GM21529 (cell line): ENCODE results near the gene MYH11.
"Not testable (repeated sequence)": the region's sequence is repeated elsewhere in the genome, so short reads cannot be mapped to it uniquely, and the experiment has no call there.

Experiments used
- ATAC-seq: cut with Tn5 transposase; IDR thresholded peaks from one replicate; pipeline ENCODE4 v1.9.1; 2021; ENCODE audit not compliant: unreplicated experiment

Gene MYH11

DNA sequence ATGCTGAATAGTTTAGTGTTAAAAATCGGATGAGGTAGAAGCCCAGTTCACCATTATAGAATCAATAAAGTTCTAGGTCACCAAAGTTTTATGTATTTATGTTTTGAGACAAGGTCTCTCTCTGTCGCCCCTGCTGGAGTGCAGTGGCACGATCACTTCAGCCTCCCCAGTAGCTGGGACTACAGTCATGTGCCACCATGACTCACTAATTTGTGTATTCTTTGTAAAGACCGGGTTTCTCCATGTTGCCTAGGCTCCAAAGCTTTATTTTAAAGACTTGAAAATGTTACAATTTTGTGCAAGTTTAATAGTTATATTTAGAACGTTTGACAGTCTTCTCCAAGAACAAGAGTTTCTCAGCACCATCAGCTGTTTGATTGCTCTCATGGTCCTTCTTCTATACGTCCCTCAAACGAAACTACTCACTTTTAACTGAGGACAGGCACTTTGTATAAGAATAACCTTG lies 174.7 kb downstream of the MYH11 start:
- ATAC-seq = no peak

DNA sequence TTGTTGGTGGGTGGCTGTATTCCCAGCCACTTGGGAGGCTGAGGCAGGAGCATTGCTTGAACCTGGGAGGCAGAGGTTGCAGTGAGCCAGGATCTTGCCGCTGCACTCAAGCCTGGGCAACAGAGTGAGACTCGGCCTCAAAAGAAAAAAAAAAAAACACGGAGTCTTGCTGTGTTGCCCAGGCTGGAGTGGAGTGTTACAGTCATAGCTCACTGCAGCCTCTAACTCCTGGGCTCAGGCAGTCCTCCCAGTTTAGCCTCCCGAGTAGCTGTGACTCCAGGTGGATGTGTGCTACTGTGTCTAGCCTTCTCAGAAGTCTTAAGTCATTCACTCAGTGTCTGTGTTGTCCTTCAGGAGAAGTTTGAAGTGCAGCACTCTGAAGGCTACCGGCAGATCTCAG lies 179.4 kb downstream of the MYH11 start:
- ATAC-seq = no peak

DNA sequence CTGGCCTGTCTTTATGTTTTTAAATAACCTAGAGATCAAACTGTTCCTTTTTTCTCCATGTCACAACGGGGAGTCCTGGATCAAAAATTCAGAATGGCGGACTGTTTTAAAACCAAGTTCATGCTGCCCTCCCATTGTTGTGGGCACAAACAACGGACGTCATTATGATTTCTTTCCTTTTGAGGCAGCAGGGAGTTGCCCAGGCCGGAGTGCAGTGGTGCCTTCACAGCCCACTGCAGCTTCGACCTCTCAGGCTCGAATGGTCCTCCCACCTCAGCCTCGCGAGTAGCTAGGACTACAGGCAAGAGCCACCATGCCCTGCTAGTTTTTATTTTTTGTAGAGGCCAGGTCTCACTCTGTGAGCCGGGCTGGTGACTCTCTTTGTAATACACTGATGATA lies 180.3 kb downstream of the MYH11 start:
- no peak for ATAC-seq

DNA sequence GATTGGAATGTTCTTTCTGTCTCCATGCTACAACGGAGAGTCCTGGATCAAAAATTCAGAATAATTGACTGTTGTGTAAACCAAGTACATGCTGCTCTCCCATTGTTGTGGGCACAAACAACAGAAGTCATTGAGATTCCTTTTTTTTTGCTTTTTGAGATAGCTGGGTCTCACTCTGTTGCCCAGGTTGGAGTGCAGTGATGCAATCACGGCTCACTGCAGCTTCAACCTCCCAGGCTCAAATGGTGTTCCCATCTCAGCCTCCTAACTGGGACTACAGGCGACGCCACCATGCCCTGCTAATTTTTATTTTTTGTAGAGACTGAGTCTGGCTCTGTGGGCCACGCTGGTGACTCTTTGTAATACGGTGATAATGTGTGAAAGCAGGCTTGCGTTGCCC lies 182.3 kb downstream of the MYH11 start:
- ATAC-seq = no peak

DNA sequence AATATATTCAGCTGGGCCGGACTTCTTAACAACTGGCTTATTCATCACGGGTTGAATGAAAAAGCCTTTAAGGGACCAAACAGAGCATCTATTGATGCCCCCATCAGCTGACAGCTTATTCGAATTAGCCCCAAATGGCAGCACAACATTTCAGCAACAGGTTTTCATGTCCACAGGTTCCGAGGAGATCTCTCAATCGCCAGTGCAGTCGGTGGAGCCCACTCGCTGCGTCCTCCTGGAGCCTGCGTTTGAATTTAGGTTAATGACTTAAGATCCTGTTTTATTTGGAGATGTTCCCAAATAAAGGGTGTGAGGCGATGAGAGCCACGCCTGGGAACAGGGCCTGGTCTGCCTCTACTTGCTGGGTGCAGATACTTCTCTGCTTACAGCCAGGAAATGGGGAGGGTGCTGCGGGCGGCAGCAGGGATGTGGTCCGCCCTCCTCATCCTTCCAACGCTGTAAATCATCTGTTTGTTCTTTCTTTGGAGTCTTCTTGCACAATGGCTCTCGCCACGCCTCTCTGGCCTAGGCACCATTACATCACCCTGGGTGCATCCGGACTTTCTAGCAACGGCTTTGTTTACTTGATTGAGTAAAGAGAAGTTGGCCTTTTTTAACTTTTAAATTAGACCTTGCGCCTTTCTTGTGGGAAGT lies 184.2 kb downstream of the MYH11 start:
- no peak for ATAC-seq

DNA sequence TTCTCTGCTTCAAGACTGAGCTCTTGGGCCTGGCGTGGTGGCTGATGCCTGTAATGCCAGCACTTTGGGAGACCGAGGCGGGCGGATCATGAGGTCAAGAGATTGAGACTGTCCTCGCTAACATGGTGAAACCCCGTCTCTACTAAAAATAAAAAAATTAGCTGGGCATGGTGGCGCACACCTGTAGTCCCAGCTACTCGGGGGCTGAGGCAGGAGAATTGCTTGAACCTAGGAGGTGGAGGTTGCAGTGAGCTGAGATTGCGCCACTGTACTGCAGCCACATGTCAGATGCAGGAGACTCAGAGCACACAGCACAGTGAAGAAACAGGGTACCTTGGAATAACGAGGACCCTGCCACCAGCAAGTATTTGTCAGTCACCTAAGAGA lies 184.7 kb downstream of the MYH11 start:
- not testable (repeated sequence) for ATAC-seq

DNA sequence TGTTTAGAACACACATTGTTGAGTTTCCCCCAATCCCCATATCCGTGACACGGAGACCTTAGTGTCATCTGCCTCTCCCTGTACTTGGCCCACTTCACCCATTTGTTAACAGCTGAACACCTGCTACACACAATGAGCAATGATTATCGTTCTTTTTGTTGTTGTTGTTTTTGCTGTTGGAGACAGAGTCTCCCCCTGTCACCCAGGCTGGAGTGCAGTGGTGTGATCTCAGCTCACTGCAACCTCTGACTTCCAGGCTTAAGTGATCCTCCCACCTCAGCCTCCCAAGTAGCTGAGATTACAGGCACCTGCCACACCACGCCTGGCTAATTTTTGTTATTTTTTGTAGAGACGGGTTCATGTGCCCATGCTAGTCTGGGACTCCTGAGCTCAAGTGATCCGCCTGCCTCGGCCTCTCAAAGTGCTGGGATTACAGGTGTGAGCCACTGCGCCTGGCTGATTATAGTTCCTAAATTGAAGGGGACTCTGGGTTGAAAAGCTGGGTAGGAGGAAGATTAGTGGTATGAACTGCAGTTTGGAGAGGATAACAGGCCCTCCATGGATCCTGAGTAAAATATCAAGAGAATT lies 185.2 kb downstream of the MYH11 start:
- no peak for ATAC-seq

DNA sequence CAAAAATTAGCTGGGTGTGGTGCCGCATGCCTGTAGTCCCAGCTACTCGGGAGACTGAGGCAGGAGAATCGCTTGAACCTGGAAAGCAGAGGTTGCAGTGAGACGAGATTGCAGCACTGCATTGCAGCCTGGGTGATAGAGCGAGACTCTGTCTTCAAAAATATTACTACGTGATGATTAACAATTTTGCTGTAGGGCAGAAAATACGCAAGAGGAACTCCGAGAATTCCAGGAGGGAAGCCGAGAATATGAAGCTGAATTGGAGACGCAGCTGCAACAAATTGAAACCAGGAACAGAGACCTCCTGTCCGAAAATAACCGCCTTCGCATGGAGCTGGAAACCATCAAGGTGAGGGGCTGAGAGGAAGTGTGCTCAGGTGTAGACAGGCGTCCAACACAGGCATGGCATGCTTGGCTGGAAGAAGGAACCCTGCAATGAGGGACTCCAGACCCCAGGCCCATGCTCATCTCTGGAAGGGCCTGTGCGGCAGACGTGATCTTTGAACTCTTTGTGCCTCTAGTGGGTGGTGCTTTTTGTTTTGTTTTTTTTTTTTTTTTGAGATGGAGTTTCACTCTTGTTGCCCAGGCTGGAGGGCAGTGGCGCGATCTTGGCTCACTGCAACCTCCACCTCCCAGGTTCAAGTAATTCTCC lies 189.6 kb downstream of the MYH11 start:
- no peak for ATAC-seq

DNA sequence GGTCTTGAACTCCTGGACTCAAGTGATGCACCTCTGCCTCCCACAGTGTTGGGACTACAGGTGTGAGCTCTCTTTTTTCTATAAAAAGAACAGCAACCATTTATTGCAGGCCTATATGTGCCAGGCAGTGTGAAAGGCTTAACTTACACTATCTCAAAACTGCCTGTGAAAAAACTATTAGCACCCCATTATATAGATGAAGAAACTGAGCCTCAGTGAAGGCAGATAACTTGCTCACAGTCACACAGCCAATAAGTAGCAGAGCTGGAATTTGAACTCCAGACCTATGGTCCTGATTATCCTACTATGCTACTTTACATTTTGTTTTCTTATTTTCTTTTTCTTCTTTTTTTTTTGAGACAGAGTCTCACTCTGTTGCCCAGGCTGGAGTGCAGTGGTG lies 191.7 kb downstream of the MYH11 start:
- no peak for ATAC-seq

DNA sequence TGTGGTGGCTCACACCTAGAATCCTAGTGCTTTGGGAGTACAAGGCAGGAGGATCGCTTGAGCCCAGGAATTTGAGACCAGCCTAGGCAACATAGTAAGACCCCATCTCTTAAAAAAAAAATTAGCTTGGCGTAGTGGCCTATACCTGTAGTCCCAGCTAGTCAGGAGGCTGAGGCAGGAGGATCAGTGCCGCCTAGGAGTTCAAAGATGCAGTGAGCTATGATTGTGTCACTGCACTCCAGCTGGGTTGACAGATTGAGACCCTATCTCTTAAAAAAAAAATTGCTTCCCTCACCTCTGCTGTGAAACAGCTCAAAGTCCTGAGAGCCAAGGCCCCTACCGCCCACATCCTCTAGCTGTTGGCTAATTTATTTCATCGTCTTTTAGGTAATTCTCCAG lies 196.6 kb downstream of the MYH11 start:
- no peak for ATAC-seq

DNA sequence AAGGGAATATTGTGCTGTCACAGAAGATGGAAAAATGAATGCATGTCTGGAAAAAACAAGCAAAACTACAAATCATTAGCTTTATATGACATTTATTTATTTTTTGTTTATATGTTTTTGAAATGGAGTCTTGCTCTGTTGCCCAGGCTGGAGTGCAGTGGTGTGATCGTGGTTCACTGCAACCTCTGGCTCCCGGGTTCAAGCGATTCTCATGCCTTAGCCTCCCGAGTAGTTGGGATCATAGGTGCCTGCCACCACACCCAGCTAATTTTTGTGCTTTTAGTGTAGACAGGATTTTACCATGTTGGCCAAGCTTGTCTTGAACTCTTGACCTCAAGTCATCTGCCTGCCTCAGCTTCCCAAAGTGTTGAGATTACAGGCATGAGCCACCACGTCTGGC lies 198.3 kb downstream of the MYH11 start:
- no peak for ATAC-seq

DNA sequence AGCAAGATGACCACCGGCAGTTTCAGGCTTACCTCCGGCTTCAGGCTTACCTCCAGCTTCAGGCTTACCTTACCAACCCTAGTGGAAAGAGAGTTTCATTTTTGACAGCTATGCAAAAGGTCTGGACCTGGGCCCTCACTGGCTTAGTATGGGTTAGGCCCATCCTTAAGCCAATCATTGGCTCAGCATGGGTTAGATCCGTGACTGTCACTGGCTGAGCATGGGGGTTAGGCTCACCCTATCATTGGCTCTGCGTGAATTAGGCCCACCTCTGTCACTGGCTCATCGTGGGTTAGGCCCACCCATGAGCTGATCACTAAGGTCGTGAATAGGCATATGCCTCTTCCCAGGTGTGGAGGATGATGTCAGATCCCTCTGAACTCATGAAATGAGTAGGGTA lies 198.7 kb downstream of the MYH11 start:
- no peak for ATAC-seq

DNA sequence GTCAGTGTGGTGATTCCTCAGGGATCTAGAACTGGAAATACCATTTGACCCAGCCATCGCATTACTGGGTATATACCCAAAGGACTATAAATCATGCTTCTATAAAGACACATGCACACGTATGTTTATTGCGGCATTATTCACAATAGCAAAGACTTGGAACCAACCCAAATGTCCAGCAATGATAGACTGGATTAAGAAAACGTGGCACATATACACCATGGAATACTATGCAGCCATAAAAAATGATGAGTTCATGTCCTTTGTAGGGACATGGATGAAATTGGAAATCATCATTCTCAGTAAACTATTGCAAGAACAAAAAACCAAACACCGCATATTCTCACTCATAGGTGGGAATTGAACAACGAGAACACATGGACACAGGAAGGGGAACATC lies 201.3 kb downstream of the MYH11 start:
- ATAC-seq = not testable (repeated sequence)

DNA sequence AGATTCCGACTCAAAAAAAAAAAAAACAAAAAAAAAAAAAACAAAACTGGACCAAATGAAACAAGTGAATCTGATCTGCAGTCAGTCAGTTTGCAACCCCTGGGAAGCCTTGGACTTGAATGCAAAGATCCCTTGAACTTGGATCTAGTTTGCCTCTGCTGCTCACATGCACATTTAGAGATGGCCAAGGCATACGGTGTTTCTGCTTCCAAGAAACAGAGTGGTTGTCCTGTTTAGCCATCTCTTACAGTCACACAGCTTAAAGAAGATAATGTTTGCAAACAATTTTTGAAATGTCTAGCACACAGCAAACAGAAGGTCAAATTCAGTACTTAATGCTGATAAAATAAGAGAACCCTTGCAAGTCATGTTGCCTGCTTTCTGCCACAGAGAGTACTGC lies 202.2 kb downstream of the MYH11 start:
- no peak for ATAC-seq

DNA sequence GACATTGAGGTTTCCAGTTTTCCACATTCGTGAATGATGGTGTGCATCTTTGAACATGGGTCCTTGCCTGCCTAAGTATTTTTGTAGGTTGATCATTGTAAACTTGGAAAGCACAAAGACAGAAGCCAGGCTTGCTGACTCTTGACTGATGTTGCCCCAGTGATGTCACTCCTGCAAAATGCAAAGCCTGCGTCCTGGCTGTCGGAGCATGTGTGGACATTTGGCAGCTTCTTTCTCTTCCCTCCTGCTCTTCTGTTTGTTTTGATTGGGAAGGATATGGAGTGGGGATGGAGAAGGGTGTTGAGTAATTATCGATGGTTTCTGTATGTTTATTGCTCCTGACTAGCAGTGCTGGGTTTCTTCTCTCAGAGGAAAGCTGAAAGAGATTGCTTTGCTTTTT lies 203.6 kb downstream of the MYH11 start:
- no peak for ATAC-seq
